Measurements from ENCODE around the gene RND1.

- TF ChIP-seq CTCF (IDR thresholded peaks at IDR 0.05), result no peak
- TF ChIP-seq POLR2A (IDR thresholded peaks at IDR 0.05), result no peak
Measured at GRCh38 chr12:48828841-48829575, 36.7 kb downstream of the RND1 start.

All from lower leg skin (tissue), 3 donors.